K562 (cell line): ENCODE data around the gene TIMM44. TPM values are rescaled to one million over a fixed set of nuclear protein-coding genes. Genes with fewer than 3 reads are reported as not detected.
A peak's percentile ranks its signal among the peaks of the same experiment; 100 is the strongest.

Experiments used
- ATAC-seq: fragments of 200-7000 bp; cut with Tn5 transposase; 3 replicates; pipeline ENCODE4 v1.9.1; 2020; ENCODE audit warnings: moderate library complexity
- BruUV-seq: library from RNA; stranded (reverse); fragments of 400-500 nt; replicated peaks from 2 replicates; lab custom pipeline; 2021; lab: Mats Ljungman, UMichigan
- CTCF ChIA-PET: fragments of 300-600 bp; formaldehyde crosslinking; extraction: SDS; loops from one replicate; lab custom pipeline; 2021; ENCODE audit warnings: low intra/inter-chr PET ratio; lab: Yijun Ruan, JAX
- POLR2A ChIA-PET: fragments of 300-600, 350-650 bp; sonication (Branson Sonifier 250); formaldehyde crosslinking; extraction: SDS; loops from one replicate; lab custom pipeline; 2021; ENCODE audit warnings: antibody characterized with exemption, inconsistent platforms; lab: Yijun Ruan, JAX
- DNase-seq, 4 experiments: peaks; one replicate each; pipeline versions ENCODE4 v3.0.0 to v3.0.0-alpha.2; 2011 to 2018; ENCODE audit warnings: low spot score in 3 of 4, mixed read lengths in 3 of 4; ENCODE audit errors: extremely low read depth in 1 of 4
- FAIRE-seq: peaks from 2 replicates; lab custom pipeline; 2011; peaks lifted over from hg19 to GRCh38; lab: Jason Lieb, UNC
- H2AFZ ChIP-seq: 2 replicates; pipeline ENCODE4 v1.6.0; 2011; ENCODE audit warnings: low read depth, low read length, control low read depth, inconsistent platforms
- H3K27ac ChIP-seq: fragments of 200-600 bp; 3 replicates; pipeline ENCODE4 v1.8.0; 2011; ENCODE audit warnings: low read depth, mild to moderate bottlenecking, control low read depth, inconsistent platforms, low read length, moderate library complexity, mixed read lengths; ENCODE audit errors: extremely low read depth
- H3K27me3 ChIP-seq, 2 experiments: fragments of 300-600 bp in 1 of 2; 2 replicates in 1 of 2; 3 replicates in 1 of 2; pipeline versions ENCODE4 v1.6.0 to v1.8.0; 2011; ENCODE audit warnings: inconsistent platforms in 2 of 2, low read length in 2 of 2, mild to moderate bottlenecking in 1 of 2, mixed read lengths in 1 of 2, moderate library complexity in 1 of 2; ENCODE audit not compliant: control insufficient read depth in 2 of 2, insufficient read depth in 2 of 2
- H3K36me3 ChIP-seq: fragments of 300-600 bp; 3 replicates; pipeline ENCODE4 v1.8.0; 2011; ENCODE audit warnings: mild to moderate bottlenecking, low read length, inconsistent platforms; ENCODE audit not compliant: control insufficient read depth, insufficient read depth
- H3K4me1 ChIP-seq, 2 experiments: fragments of 200-600 bp in 1 of 2; replicated peaks in 1 of 2; 2 replicates in 1 of 2; 3 replicates in 1 of 2; pipeline versions ENCODE4 v1.5.1 to v1.8.0; 2011; ENCODE audit warnings: inconsistent platforms in 2 of 2, low read length in 2 of 2, mild to moderate bottlenecking in 1 of 2, mixed read lengths in 1 of 2, moderate library complexity in 1 of 2; ENCODE audit not compliant: control insufficient read depth in 2 of 2, insufficient read depth in 2 of 2
- H3K4me2 ChIP-seq: 2 replicates; pipeline ENCODE4 v1.6.1; 2011; ENCODE audit warnings: low read length, control low read depth, inconsistent platforms, mixed read lengths; ENCODE audit not compliant: insufficient read depth
- H3K4me3 ChIP-seq: fragments of 200-600 bp; sonication (generic), shearing (Covaris generic); 2 replicates; pipeline ENCODE4 v1.5.1; 2016; ENCODE audit warnings: control low read depth, inconsistent platforms
- H3K79me2 ChIP-seq: fragments of 200-600 bp; 3 replicates; pipeline ENCODE4 v1.8.0; 2011; ENCODE audit warnings: low read length, inconsistent platforms; ENCODE audit not compliant: control insufficient read depth, insufficient read depth
- H3K9ac ChIP-seq, 2 experiments: 2 replicates each; pipeline versions ENCODE4 v1.6.0 to v1.6.1; 2011; ENCODE audit warnings: low read depth in 2 of 2, low read length in 2 of 2, control low read depth in 1 of 2, inconsistent platforms in 1 of 2, mild to moderate bottlenecking in 1 of 2, mixed read lengths in 1 of 2; ENCODE audit not compliant: insufficient read depth in 1 of 2
- H3K9me1 ChIP-seq: one replicate; pipeline ENCODE4 v1.6.0; 2011; ENCODE audit warnings: inconsistent platforms, mild to moderate bottlenecking, low read length, moderate library complexity; ENCODE audit not compliant: control insufficient read depth, insufficient read depth
- H3K9me3 ChIP-seq: replicated peaks from 2 replicates; pipeline ENCODE4 v1.5.1; 2011; ENCODE audit warnings: low read depth, low read length, inconsistent platforms; ENCODE audit not compliant: control insufficient read depth, insufficient read depth
- H4K20me1 ChIP-seq: replicated peaks from 2 replicates; pipeline ENCODE4 v1.6.1; 2011; ENCODE audit warnings: low read length, inconsistent platforms, mixed read lengths; ENCODE audit not compliant: control insufficient read depth, insufficient read depth
- HNRNPL ChIP-seq: fragments of 200-400 bp; formaldehyde crosslinking; IDR thresholded peaks from 2 replicates; pipeline ENCODE4 v1.6.1; 2017; ENCODE audit warnings: low read depth, mild to moderate bottlenecking, low read length
- JUNB ChIP-seq: fragments of 450-650 bp; formaldehyde crosslinking; conservative IDR thresholded peaks from 2 replicates; pipeline ENCODE4 v1.4.0; 2020; ENCODE audit warnings: mild to moderate bottlenecking
- MED1 ChIP-seq: sonication (generic); formaldehyde crosslinking; IDR thresholded peaks from 2 replicates; pipeline ENCODE4 v1.8.1; 2023; ENCODE audit warnings: missing genetic modification reagents, borderline replicate concordance
- NR3C1 ChIP-seq: sonication (generic); formaldehyde crosslinking; IDR thresholded peaks from 2 replicates; pipeline ENCODE4 v1.8.1; 2022; ENCODE audit warnings: missing genetic modification reagents
- PRDM10 ChIP-seq: fragments of 450-650 bp; IDR thresholded peaks from 2 replicates; pipeline ENCODE4 v1.6.1; 2018; ENCODE audit not compliant: partially characterized antibody
- RBM15 ChIP-seq: fragments of 200-400 bp; formaldehyde crosslinking; IDR thresholded peaks from 2 replicates; pipeline ENCODE4 v1.6.1; 2018; ENCODE audit warnings: mild to moderate bottlenecking, low read length, moderate library complexity; ENCODE audit not compliant: insufficient read depth
- SREBF2 ChIP-seq: sonication (generic); formaldehyde crosslinking; IDR thresholded peaks from 2 replicates; pipeline ENCODE4 v1.4.0; 2020; ENCODE audit warnings: mild to moderate bottlenecking, missing genetic modification reagents
- ZBTB17 ChIP-seq: fragments of 450-650 bp; formaldehyde crosslinking; IDR thresholded peaks from 2 replicates; pipeline ENCODE4 v1.4.0; 2020; ENCODE audit warnings: mild to moderate bottlenecking
- ZNF507 ChIP-seq: conservative IDR thresholded peaks from 2 replicates; pipeline ENCODE4 v1.6.1; 2017; ENCODE audit warnings: missing genetic modification characterization, missing compliant biosample characterization
- ZNF830 ChIP-seq: fragments of 250-450 bp; sonication (Bioruptor Pico); IDR thresholded peaks from 2 replicates; pipeline ENCODE4 v1.5.0; 2021; ENCODE audit warnings: mild to moderate bottlenecking
- whole genome bisulfite sequencing: fragments of 100-300 bp; shearing (Covaris generic); methylation state at CpG from one replicate; pipeline ENCODE4 v1.1.6; 2016; ENCODE audit warnings: low coverage, mixed read lengths; ENCODE audit not compliant: insufficient coverage; ENCODE audit errors: missing lambda C conversion rate; 5-methylcytosine and 5-hydroxymethylcytosine counted together
- in situ Hi-C: fragments of 300-500 bp; cut with MboI; formaldehyde crosslinking; loops from 4 replicates; pipeline ENCODE4 v1.15.0; 2018; ENCODE audit warnings: inconsistent platforms, mixed read lengths
- intact Hi-C: fragments of 100-400 bp; cut with micrococcal nuclease; formaldehyde crosslinking; loops from 2 replicates; pipeline ENCODE4 v1.14.2; 2022
- polyA plus RNA-seq, 8 experiments: library from polyadenylated mRNA; depleted of rRNA in 4 of 8; stranded (reverse) in 5 of 8; unstranded in 3 of 8; fragments of >200 nt; fragmentation: Nextera tagmentation in 2 of 8; fragmentation: Illumina TruSeq in 1 of 8; extraction: Ambion mirVana in 2 of 8; extraction: Trizol in 1 of 8; gene quantifications; 2 replicates each; pipeline versions ENCODE4 v1.2.1 to v1.2.3, GENCODE V29; 2011 to 2014; ENCODE audit warnings: inconsistent platforms in 1 of 8, missing spikeins in 1 of 8
- total RNA-seq, 7 experiments: library from RNA; depleted of rRNA in 6 of 7; stranded (reverse); fragments of >200 nt in 6 of 7; fragmentation: Illumina TruSeq in 2 of 7; extraction: Trizol in 2 of 7; gene quantifications; 2 replicates each; pipeline versions ENCODE4 v1.2.1 to v1.2.3, GENCODE V29; 2011 to 2021; ENCODE audit warnings: low replicate concordance in 1 of 7

Gene TIMM44
- total and polyA plus RNA-seq, 9 of the 15 experiments (the other 6 are each of a cell fraction or from before 2014, with no cell fraction given): 10.3 to 231 (median 89.3) TPM

- H3K36me3 ChIP-seq: peaks cover 43% of the 10 kb centered on the region; the same call in 2 of the 3 replicates
- ChIA-PET POLR2A (no interaction called here), CTCF (no interaction called here)
- ATAC-seq (no peak), DNase-seq (no peak), FAIRE-seq (no peak)
- peak overlapping the region; percentile 96 for H3K4me2 ChIP-seq
- no peaks in the 10 kb centered on the region for H3K27me3 ChIP-seq
- H3K9me1 ChIP-seq: peaks cover 7% of the 10 kb centered on the region
- in situ Hi-C loops: no loop called here
- BruUV-seq: no TSS peak
- intact Hi-C loops: no loop called here
- peaks cover 57% of the 10 kb centered on the region for H3K79me2 ChIP-seq
- H3K9me3 ChIP-seq: no peaks in the 10 kb centered on the region
- peaks cover 13 to 72% of the 10 kb centered on the region in 2 experiments; a peak in 4 of 5 replicates for H3K4me1 ChIP-seq
- H2AFZ ChIP-seq: no peak overlapping the region
- peak overlapping the region; percentile 95 for H3K27ac ChIP-seq
- H3K9ac ChIP-seq: peak overlapping the region; percentile 95 to 96
- TF ChIP-seq ZNF507 (tag): no peak
- no peak for TF ChIP-seq HNRNPL
- no peak for TF ChIP-seq SREBF2
- no peak for TF ChIP-seq NR3C1 (CRISPR knock-in tag)
- no peak for TF ChIP-seq MED1 (CRISPR knock-in tag)
- TF ChIP-seq ZNF830 (CRISPR knock-in tag): no peak
- no peak for TF ChIP-seq ZBTB17 (CRISPR knock-in tag)
- no peak for TF ChIP-seq JUNB
- TF ChIP-seq RBM15: no peak
- no peak for TF ChIP-seq PRDM10
- WGBS: 60% methylated on average over 7 of the region's 10 CpGs
- H4K20me1 ChIP-seq: no peaks in the 10 kb centered on the region
- peak overlapping the region; percentile 96; the same call in 1 of the 2 replicates for H3K4me3 ChIP-seq
Observed at GRCh38 chr19:7905268-7905667, 38.2 kb downstream of the TIMM44 start.
